ENCODE measurements around the gene CRLF1.

The CRLF1 gene

DNA sequence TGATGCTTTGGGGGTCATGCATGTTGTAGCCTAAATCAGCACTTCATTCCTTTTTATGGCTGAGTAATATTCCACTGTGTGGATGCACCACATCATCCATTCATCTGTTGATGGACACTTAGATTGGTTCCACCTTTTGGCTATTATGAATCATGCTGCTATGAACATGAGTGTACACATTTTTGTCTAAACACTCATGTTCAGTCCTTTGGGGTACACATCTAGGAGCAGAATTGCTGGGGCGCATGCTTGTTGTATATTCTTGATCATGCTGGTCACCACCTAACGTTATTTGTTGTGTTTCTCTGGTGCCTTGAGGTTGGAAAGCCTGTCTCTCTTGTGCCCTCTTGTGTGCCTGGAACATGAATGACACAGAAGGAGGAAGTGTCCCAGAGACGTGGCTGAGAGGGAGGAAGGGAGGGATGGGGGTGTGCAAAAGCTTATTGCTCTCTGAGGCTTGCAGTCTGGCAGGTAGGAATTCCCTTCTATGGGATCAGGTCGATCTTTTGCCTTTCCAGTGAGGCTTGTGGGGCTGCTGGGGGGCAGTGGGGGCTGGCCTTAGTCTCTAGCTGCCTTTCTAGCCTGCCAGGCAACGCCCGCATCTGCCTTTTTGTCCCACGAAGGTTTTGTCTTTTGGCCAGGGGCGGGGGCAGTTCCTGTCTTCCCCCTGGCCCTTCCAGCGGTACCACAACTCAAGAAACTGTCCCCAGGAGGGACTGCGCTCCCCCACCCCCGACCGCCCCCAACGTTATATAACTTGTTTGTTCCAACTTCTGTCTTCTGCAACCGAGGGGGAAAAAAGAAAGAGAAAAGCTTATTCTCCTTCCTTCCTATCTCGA is 37.8 kb upstream of the CRLF1 start (continued):
- TF ChIP-seq, protein P1, sequence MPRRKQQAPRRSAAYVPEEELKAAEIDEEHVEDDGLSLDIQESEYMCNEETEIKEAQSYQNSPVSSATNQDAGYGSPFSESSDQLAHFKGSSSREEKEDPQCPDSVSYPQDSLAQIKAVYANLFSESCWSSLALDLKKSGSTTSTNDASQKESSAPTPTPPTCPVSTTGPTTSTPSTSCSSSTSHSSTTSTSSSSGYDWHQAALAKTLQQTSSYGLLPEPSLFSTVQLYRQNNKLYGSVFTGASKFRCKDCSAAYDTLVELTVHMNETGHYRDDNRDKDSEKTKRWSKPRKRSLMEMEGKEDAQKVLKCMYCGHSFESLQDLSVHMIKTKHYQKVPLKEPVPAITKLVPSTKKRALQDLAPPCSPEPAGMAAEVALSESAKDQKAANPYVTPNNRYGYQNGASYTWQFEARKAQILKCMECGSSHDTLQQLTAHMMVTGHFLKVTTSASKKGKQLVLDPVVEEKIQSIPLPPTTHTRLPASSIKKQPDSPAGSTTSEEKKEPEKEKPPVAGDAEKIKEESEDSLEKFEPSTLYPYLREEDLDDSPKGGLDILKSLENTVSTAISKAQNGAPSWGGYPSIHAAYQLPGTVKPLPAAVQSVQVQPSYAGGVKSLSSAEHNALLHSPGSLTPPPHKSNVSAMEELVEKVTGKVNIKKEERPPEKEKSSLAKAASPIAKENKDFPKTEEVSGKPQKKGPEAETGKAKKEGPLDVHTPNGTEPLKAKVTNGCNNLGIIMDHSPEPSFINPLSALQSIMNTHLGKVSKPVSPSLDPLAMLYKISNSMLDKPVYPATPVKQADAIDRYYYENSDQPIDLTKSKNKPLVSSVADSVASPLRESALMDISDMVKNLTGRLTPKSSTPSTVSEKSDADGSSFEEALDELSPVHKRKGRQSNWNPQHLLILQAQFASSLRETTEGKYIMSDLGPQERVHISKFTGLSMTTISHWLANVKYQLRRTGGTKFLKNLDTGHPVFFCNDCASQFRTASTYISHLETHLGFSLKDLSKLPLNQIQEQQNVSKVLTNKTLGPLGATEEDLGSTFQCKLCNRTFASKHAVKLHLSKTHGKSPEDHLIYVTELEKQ (tag by site-specific recombination; IDR thresholded peaks at IDR 0.05; ENCODE audit: borderline replicate concordance): no peak

- Histone ChIP-seq H3K9me3 (ENCODE audit: control insufficient read depth, insufficient read depth, low read depth, low read length) (no peaks in the 10 kb centered on the region), H3K27ac (ENCODE audit: extremely low read depth, low read depth, low read length) (no peak overlapping the region), H3K4me3 (ENCODE audit: low read depth, low read length) (no peak overlapping the region), H3K36me3 (ENCODE audit: control insufficient read depth in 2 of 2, insufficient read depth in 1 of 2, low read length in 2 of 2) (no peaks in the 10 kb centered on the region; a peak in 1 of 3 replicates), H3K4me1 (ENCODE audit: control insufficient read depth, insufficient read depth, low read length) (peaks cover 8% of the 10 kb centered on the region; the same call in 1 of the 2 replicates)
- CTCF ChIA-PET: interaction anchor here (0.6 kb wide), 3 partner anchors 122 to 226 kb away, joined by 3 to 4 read pairs (median 4); no protein-coding TSS in a partner anchor
- TF ChIP-seq ZNF701 (tag by site-specific recombination; IDR thresholded peaks at IDR 0.05) (no peak), YY2 (tag by site-specific recombination; IDR thresholded peaks at IDR 0.05) (no peak), ZSCAN18 (tag by site-specific recombination; IDR thresholded peaks at IDR 0.05) (no peak), ZNF114 (tag by site-specific recombination; IDR thresholded peaks at IDR 0.05) (no peak), ZNF660 (tag by site-specific recombination; IDR thresholded peaks at IDR 0.05) (no peak), ZBTB10 (tag by site-specific recombination; IDR thresholded peaks at IDR 0.05) (no peak), ZFP3 (tag by site-specific recombination; IDR thresholded peaks at IDR 0.05; ENCODE audit: low read depth) (no peak), KLF17 (tag by site-specific recombination; IDR thresholded peaks at IDR 0.05) (no peak), ZNF561 (tag by site-specific recombination; IDR thresholded peaks at IDR 0.05; ENCODE audit: borderline replicate concordance) (no peak), ZNF24 (tag by site-specific recombination; IDR thresholded peaks at IDR 0.05) (no peak)
- POLR2A ChIA-PET: interaction anchor here (0.7 kb wide), 1 partner anchor 124 kb away, joined by 8 read pairs; no protein-coding TSS in a partner anchor
Measured at GRCh38 chr19:18639706-18640243, 33.2 kb upstream of the CRLF1 start.
